DMS153 treated with DMSO at 0.1 percent for 48 hours (cell line): ENCODE results near the gene GAK.
"Not testable (repeated sequence)": the region's sequence is repeated elsewhere in the genome, so short reads cannot be mapped to it uniquely, and the experiment has no call there.

Experiments used
- DNase-seq: peaks from one replicate; lab custom pipeline; 2025; ENCODE audit not compliant: unreplicated experiment; lab: John Stamatoyannopoulos, UW

Gene GAK

DNA sequence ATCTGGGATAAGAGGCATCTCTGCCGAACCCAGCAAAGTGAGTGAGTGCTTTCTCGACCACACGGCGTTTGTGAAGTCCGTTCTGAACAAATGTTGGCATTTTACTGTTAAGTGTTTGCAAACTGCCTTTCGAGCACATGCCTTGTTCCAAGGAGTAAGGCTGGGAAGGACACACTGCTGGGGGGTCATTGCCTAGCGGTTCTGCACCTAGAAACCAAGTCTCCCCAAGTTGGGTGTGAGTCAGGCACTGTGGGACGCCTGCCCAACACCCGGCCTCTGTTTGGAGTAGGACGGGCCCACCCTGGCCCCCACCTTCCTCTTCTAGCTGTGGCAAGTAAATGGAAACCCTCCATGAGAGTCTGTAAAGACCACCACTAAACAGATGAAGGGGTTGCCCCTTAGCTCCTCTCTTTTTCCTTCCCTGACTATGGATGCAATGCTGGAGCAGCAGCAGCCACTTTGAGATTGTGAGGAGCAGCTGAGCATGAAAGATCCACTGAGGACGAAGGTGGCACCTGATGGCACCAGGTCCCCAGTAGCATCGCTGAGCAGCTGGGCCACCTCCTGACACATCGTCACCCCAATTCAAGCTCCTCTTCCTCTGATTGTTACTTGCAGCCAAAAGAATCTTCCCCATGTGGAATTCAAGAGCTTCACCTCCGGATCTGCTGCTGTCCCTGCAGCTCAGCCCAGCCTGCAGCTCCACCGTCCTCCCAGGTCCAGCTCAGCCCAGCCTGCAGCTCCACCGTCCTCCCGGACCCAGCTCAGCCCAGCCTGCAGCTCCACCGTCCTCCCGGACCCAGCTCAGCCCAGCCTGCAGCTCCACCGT is 112.5 kb downstream of the GAK start:
- DNase-seq, result no peak

DNA sequence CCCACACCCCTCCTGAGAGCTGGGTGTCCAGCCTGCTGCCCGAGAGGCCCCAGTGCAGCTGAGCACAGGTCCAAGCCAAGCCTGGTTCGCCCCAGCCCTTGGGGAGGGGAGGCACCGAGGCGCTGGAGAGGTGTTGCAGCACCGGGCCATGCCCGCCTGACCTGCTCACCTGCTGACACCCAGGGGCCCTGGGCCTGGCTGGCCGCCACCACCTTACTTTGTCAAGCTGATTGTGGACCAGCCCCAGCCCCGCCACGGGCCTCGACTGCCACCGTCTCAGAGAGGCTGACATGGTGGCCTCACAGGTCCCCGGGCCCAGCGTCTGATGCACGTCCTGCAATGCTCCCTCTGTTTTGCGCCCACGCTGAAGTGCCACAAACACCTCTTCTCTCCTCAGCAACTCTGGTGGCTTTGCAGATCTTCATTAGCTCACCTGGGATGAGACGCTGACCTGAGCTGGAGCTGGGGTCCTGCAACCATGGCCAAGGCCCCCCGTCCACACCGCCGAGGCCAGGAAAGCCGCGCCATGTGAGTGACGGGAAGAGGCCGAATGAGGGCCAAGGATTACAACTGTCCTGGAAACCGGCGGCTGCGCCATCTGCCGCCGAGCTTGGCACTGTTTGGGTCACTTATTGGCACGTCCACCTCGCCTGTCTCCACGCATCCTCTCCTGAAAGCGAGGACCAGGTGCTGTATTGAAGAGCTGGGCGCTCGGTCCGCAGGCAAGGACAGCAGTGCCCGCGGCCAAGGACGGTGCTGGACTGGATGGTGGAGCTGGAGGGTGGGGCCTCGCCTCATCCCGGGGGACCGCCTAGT is 113.8 kb downstream of the GAK start:
- DNase-seq, result no peak

DNA sequence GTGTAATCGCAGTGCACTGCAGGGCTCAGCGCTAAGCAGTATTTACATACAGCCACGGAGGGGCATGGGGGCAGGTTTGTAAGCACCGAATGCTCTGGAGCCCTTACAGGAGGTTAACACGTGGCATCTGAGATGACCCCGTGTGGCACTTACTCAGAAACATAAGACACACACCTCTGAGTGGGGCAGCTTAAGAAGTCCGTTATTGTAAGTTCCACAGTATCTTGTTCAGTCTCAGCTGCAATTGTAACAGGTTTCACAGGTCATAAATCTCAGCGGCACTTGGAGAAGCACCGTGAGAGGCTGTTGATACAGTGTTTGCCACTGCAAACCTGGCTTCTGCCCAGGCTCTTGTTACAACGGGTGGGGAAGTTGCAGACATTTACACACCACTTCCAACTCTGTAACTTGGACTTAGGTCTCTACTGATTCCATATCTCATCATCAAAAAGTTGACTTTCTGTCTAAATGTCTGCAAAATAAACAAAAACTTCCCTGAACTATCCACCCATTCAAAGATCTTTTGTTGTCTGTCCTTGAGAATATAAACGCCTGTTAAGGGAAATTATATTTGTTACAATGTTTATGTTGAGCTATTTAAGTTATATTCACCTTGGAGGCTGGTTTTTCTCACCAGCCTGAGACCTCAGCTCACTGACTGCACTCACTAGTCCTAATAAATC is 116.5 kb downstream of the GAK start:
- no peak for DNase-seq

DNA sequence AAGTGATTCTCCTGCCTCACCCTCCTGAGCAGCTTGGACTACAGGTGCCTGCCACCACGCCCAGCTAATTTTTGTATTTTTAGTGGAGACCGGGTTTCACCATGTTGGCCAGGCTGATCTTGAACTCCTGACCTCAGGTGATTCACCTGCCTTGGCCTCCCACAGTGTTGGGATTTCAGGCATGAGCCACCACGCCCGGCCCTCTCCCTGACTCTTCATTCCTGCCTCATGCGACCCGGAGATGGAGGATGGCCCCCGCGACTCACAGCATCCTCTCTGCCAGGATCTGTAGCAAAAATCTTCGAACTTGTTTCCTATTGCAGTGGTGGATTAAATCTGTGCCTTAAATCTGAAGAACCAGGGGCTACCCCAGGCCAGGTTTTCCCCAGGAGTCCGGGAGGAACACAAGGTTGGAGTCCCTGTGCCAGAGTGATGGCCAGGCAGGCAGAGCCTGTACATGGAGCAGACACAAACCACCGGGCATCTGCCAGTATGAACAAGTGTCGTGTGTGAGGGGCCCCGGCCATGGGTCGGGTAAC is 117.7 kb downstream of the GAK start:
- DNase-seq, result no peak

DNA sequence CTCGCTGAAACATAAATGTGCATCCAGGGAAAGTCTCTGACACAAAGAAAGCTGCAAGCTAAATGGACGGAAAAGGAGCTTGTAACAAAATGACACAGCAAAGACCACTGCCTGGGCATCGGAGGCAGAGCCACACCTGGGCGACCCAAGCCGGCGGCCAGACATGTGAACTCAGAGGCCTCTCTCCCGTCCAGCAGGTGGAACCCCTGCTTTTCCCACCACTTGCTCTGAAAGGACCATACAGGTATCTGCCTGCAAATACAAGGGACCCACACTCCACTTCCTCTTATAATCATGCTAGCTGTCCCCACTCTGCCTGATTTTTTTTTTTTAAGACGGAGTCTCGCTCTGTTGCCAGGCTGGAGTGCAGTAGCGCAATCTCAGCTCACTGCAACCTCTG is 118.2 kb downstream of the GAK start:
- DNase-seq, result no peak

DNA sequence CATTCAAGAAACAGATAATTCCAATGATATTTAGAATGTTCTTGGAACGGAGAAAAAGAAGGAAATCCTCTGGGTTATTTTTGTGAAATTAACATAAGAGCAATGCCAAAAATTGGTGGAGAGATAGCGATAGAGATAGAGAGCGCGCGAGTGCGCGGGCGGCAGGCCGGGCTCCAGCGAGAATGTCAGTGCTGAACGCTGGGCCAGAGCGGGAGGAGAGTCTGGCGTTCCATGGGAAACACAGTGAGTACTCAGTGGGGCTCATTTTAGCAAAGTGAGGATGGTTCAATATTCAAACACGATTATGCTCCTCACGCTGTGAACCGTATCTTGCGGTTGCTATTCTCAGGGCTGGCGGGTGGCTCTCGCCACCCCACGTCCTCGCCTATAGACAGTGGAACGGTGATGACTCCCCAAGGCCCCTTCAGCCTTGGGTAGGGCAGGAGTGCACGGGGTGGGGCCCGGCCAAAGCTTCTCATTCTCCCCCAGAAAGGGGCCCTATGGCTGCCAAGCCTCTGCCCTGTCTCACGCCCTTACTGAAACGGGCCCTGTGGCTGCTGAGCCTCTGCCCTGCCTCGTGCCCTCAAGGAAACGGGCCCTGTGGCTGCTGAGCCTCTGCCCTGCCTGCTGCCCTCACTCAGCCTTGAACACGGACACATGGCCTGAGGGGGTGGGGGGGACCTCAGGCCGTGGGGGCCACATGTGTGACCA is 123.1 kb downstream of the GAK start:
- DNase-seq, result no peak

DNA sequence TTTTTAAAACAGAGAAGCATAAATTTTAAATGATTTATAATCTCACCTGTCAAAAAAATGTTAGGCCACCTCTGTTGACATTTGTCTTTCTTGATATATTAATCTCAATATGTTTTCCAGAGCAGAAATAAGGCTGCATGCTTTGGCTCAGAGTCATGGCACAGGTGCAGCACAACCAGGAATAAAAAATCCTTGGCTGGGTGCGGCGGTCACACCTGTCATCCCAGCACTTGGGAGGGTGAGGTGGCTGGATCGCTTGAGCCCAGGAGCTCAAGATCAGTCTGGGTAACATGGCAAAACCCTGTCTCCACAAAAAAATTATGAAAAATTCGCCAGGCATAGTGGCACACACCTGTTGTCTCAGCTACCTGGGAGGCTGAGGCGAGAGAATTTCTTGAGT is 124.3 kb downstream of the GAK start:
- DNase-seq, result no peak

DNA sequence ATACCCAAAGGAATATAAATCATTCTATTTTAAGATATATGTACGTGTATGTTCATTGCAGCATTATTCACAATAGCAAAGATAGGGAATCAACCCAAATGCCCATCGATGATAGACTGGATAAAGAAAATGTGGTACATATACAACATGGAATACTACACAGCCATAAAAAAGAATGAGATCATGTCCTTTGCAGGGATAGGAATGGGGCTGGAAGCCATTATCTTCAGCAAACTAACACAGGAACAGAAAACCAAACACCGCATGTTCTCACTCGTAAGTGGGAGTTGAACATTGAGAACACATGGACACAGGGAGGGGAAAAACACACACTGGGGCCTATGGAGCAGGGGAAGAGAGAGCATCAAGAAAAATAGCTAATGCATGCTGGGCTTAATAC is 125.1 kb downstream of the GAK start:
- DNase-seq, result not testable (repeated sequence)

DNA sequence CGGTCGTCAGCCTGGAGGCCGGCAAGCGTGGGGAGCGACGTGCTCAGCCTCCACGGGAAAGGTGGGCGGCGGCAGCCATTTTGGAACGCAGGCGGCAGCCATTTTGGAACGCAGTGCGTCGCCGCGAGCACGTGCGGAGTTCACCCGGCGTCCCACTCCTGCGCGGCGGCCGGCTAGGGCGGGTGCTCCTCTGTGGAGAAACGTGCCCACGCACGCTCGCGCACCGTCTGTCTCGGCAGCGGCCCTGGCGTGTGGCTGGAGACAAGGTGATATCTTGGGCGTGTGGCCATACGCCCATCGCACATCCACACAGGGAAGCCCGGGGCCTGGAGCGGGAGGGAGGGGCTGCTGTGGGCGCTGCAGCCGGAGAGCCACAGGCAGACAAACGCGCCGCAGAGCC is 127.3 kb downstream of the GAK start:
- DNase-seq, result no peak

DNA sequence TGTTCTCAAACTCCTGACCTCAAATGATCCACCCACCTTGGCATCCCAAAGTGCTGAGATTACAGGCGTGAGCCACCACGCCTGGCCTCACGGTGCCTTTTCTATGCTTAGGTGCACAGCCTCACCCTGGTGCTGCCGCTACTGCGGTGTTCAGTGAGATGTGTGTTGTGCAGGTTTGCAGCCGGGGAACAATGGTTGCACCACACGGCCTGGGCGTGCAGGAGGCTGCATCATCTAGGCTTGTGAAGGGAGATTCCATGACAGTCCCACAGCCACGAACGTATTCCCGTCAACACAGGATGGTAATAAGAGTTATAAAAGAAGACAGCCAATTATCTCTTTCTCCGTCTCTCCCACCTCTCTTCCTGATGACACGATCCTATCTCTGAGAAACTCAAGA is 128.2 kb downstream of the GAK start:
- DNase-seq, result no peak

DNA sequence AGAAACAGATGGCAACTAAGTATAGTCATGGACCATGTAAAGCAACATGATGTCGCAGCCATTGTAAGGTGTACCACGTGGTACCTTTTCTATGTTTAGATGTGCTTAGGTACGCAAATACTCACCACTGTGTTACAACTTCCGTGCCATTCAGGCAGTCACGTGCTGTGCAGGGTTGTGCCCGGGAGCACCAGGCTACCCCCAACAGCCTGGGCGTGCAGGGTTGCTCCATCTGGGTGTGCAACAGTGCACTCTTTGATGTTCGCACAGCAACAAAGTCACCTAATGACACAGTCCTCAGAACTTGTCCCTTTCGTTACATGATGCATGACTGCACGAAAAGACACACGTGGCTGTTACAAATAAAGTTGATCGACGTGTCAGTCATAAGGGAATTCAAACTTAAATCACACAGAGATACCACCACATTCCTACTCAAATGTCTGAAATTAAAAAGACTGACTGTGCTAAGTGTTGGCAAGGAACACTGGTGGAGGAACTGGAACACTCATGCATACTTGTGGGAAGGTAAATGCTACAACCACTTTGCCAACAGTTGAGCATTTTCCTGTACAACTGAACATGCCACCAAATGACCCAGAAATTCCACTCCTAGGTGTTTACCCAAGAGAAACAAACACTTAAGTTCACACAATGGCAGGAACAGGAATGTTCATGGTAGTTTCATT is 130.5 kb downstream of the GAK start:
- DNase-seq, result no peak
